Measurements from ENCODE around the gene KLF15.

Gene KLF15

DNA sequence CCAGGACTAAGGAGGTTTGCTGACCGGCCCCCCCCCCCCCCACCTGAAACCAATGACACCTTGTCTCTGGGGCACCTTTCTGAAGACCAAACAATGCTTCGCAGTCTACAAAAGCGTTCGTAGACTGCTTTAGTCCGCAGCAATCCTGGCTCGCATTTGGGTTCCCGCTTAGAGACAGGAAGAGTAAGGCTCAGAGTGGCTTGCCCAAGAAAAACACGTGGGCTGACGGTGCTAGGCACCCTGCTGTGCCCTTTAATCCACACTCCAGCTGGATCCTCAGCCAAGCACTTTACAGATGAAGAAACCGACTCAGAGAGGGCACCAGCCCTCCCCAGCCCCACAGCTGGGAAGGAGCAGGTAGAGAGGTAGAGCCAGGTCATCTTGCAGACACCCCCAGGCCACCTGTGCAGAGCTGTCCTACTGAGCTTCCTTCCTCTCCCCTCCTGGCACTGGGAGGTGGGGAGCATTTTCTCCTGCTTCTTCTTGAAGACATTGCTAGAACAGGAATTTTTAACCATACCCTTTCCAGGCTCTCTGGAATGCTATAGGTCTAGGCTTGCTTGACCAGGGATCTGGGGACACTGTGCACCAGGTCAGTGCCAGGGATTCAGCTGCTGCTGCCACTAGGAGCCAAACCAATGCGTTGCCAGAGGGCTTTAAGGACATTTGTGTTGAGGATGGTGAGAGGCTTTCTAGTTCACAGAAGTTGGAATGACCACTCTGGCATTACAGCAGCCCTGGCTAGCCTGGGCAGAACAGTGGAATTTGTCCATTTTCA lies 1.0 kb upstream of the KLF15 start:
- DNase-seq (ENCODE audit: extremely low spot score): no peak
- no peak for TF ChIP-seq CTCF (IDR thresholded peaks at IDR 0.05; ENCODE audit: control extremely low read depth, extremely low read depth, low read depth, missing control alignments)
- CTCF ChIA-PET: interaction anchor here (1.2 kb wide), 1 partner anchor 118 kb away, joined by 3 read pairs; the partner anchor contains the start of gene ZXDC
- POLR2A ChIA-PET: no interaction called here

DNA sequence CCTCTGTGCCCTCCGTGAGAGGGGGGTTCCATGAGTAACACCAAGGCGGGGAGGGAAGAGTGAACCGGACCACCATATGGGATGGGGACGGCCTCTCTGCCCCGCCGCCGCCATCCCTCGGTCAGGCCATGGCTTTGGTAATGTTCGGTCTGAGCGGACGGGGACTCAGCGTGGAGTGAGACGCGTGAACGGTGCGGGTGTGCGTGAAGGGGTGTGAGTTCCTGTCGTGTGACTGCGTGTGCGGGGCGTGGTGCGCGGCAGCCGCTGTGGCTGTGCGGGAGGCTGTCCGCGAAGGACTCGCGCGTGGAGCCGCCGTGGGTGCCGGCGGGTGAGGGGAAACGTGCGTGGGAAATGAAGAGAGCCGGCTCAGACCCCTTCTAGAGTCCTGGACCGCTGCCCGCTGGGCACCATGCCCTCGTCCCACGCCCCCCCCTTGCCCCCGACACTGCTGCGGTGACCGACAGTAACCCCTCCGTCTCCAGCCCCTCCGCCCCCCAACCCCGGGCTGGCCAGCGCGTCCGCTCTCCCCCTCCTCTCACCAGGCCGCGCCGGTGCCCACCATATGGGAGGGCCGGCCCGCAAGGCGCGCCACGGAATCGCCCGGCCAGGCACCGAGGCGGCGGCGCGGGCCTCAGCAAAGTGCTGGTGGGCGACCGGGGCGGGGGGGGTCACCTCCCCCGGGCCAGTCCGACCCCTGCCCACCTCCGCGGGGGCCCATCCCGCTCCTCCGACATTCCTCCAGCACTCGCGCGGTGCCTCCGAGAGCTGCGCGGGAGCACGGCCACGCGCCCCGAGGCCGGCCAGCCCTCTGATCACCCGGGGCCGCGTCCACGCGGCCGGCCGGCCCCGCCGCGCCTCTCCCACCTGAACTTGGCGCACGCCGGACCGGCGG lies 589 bp downstream of the KLF15 start:
- TF ChIP-seq CTCF (IDR thresholded peaks at IDR 0.05; ENCODE audit: control extremely low read depth, extremely low read depth, low read depth, missing control alignments): no peak
- ChIA-PET CTCF (interaction anchor here (1.2 kb wide), 1 partner anchor 119 kb away, joined by 3 read pairs; the partner anchor contains the start of gene ZXDC), POLR2A (no interaction called here)
- DNase-seq (ENCODE audit: extremely low spot score): no peak

GRCh38 chr3:126355777-126356372 lies 1.3 kb downstream of the KLF15 start:
- CTCF ChIA-PET: no interaction called here
- POLR2A ChIA-PET: no interaction called here
- DNase-seq (ENCODE audit: extremely low spot score): peak; percentile 41

DNA sequence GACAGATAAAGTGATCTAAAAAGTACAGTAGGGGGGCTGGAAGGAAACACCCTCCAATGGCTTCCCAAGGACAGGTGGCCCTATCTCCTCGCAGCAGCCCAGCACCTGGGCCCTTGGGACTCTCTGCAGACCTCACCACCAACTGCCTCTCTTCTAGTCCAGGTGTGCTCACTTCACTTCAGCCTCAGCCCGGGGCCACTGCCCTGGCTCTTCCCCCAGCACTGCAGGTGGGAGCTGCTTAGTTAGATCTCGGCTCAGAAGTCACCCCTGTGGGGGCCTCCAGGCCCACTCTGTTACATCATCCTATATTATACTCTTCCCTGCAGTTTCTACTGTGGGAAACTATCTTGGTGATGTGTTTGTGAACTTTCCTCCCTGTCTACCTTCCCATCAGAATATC lies 2.0 kb downstream of the KLF15 start:
- DNase-seq (ENCODE audit: extremely low spot score): no peak
- CTCF ChIA-PET: no interaction called here
- TF ChIP-seq CTCF (IDR thresholded peaks at IDR 0.05; ENCODE audit: control extremely low read depth, extremely low read depth, low read depth, missing control alignments): no peak
- POLR2A ChIA-PET: no interaction called here

More at GRCh38 chr3:126355777-126356372, 1.3 kb downstream of the KLF15 start:
- TF ChIP-seq CTCF (IDR thresholded peaks at IDR 0.05; ENCODE audit: control extremely low read depth, extremely low read depth, low read depth, missing control alignments): no peak

DNA sequence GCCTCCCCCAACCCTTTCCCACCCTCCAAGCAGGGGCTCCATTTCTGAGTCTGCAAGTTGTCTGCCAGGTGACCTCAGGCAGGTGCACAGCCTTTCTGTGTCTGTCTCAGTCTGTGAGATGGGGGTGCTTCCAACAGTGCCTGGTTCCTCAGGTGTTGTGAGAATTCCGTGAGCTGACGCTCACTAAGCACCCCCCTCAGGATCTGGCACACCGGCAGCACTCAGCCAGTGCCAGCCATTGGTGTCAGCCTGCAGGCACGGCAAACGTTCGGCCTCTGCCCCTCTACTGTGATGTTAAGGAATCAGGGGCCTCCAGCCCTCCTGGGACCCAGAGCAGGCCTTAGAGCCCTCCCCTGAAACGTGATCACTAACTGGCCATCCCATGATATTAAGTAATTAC lies 2.4 kb downstream of the KLF15 start:
- no peak for TF ChIP-seq CTCF (IDR thresholded peaks at IDR 0.05; ENCODE audit: control extremely low read depth, extremely low read depth, low read depth, missing control alignments)
- CTCF ChIA-PET: no interaction called here
- DNase-seq (ENCODE audit: extremely low spot score): no peak
- POLR2A ChIA-PET: no interaction called here

GRCh38 chr3:126353694-126354321 lies 3.4 kb downstream of the KLF15 start:
- ChIA-PET POLR2A (no interaction called here), CTCF (no interaction called here)
- no peak for TF ChIP-seq CTCF (IDR thresholded peaks at IDR 0.05; ENCODE audit: control extremely low read depth, extremely low read depth, low read depth, missing control alignments)
- DNase-seq (ENCODE audit: extremely low spot score): no peak

Data from GM10248 (cell line).